Activated B cell treated with CpG ODN at 0.5 μM for 24 hours (primary cell): Measurements from ENCODE around the gene MNX1. TPM values are rescaled to one million over a fixed set of nuclear protein-coding genes. Genes with fewer than 3 reads are reported as not detected.

Experiments used
- ATAC-seq: fragments of 200-7000 bp; cut with Tn5 transposase; one replicate; pipeline ENCODE4 v1.10.0; 2021; ENCODE audit warnings: low read depth, mild to moderate bottlenecking, moderate library complexity
- CTCF ChIA-PET: fragments of 350-600 bp; sonication (Branson Sonifier 250); formaldehyde crosslinking; loops from one replicate; lab custom pipeline; 2021; ENCODE audit warnings: antibody characterized with exemption; lab: Charles Lee
- POLR2A ChIA-PET: fragments of 350-600 bp; sonication (Branson Sonifier 250); formaldehyde crosslinking; loops from one replicate; lab custom pipeline; 2021; ENCODE audit warnings: antibody characterized with exemption; lab: Charles Lee
- DNase-seq: peaks from one replicate; pipeline ENCODE4 v3.0.0; 2022
- H3K27ac Mint-ChIP-seq: one replicate; pipeline ENCODE4 v1.8.0; 2020; ENCODE audit warnings: mixed read lengths
- H3K27me3 Mint-ChIP-seq: one replicate; pipeline ENCODE4 v1.8.0; 2021; ENCODE audit warnings: mixed read lengths
- H3K36me3 Mint-ChIP-seq: one replicate; pipeline ENCODE4 v1.8.0; 2021; ENCODE audit warnings: low read depth, mixed read lengths
- H3K4me1 Mint-ChIP-seq: one replicate; pipeline ENCODE4 v1.8.0; 2021; ENCODE audit warnings: mixed read lengths
- H3K4me3 Mint-ChIP-seq: one replicate; pipeline ENCODE4 v1.8.0; 2020; ENCODE audit warnings: mild to moderate bottlenecking, mixed read lengths
- H3K9me3 Mint-ChIP-seq: one replicate; pipeline ENCODE4 v1.8.0; 2020; ENCODE audit warnings: mixed read lengths
- CTCF ChIP-seq: fragments of 200-600 bp; IDR thresholded peaks from one replicate; pipeline ENCODE4 v1.8.0; 2022; ENCODE audit warnings: antibody characterized with exemption, mild to moderate bottlenecking
- intact Hi-C: fragments of 100-400 bp; cut with micrococcal nuclease; formaldehyde crosslinking; loops from one replicate; pipeline ENCODE4 v1.15.1; 2024
- total RNA-seq: library from RNA; stranded (reverse); gene quantifications from 2 replicates; pipeline ENCODE4 v1.2.3, GENCODE V29; 2022

MNX1 gene
- total RNA-seq, 1 donor from 2014 or later, result not detected

GRCh38 chr7:156966387-156966786, 44.1 kb downstream of the MNX1 start:
- no peak overlapping the region for H3K27ac Mint-ChIP-seq
- H3K9me3 Mint-ChIP-seq, result no peaks in the 10 kb centered on the region
- CTCF ChIA-PET, result no interaction called here
- no peaks in the 10 kb centered on the region for H3K27me3 Mint-ChIP-seq
- DNase-seq (no peak), ATAC-seq (no peak)
- H3K4me1 Mint-ChIP-seq, result no peaks in the 10 kb centered on the region
- TF ChIP-seq CTCF, result no peak
- intact Hi-C loops, result no loop called here
- POLR2A ChIA-PET, result no interaction called here
- H3K36me3 Mint-ChIP-seq, result peaks cover 92% of the 10 kb centered on the region
- no peak overlapping the region for H3K4me3 Mint-ChIP-seq

- ChIA-PET POLR2A (no interaction called here), CTCF (no interaction called here)
- intact Hi-C loops, result no loop called here
- TF ChIP-seq CTCF, result no peak
- ATAC-seq, result no peak
- Mint-ChIP-seq H3K36me3 (peaks cover 94% of the 10 kb centered on the region), H3K9me3 (no peaks in the 10 kb centered on the region), H3K4me3 (no peak overlapping the region), H3K4me1 (no peaks in the 10 kb centered on the region), H3K27ac (no peak overlapping the region), H3K27me3 (no peaks in the 10 kb centered on the region)
- no peak for DNase-seq
These were observed 45.5 kb downstream of the MNX1 start for GRCh38 chr7:156964971-156965370.

- ATAC-seq (no peak), DNase-seq (no peak)
- H3K4me1 Mint-ChIP-seq, result no peaks in the 10 kb centered on the region
- intact Hi-C loops, result no loop called here
- ChIA-PET CTCF (no interaction called here), POLR2A (no interaction called here)
- peaks cover 94% of the 10 kb centered on the region for H3K36me3 Mint-ChIP-seq
- no peaks in the 10 kb centered on the region for H3K9me3 Mint-ChIP-seq
- H3K27me3 Mint-ChIP-seq, result no peaks in the 10 kb centered on the region
- H3K4me3 Mint-ChIP-seq, result no peak overlapping the region
- no peak overlapping the region for H3K27ac Mint-ChIP-seq
- no peak for TF ChIP-seq CTCF
These were observed 47.0 kb downstream of the MNX1 start for GRCh38 chr7:156963472-156963871.

- intact Hi-C loops, result no loop called here
- H3K36me3 Mint-ChIP-seq, result peaks cover 94% of the 10 kb centered on the region
- ATAC-seq (no peak), DNase-seq (no peak)
- no peak for TF ChIP-seq CTCF
- H3K4me1 Mint-ChIP-seq, result no peaks in the 10 kb centered on the region
- ChIA-PET POLR2A (no interaction called here), CTCF (no interaction called here)
- no peak overlapping the region for H3K27ac Mint-ChIP-seq
- H3K4me3 Mint-ChIP-seq, result no peak overlapping the region
- H3K27me3 Mint-ChIP-seq, result no peaks in the 10 kb centered on the region
- no peaks in the 10 kb centered on the region for H3K9me3 Mint-ChIP-seq
These were observed 47.6 kb downstream of the MNX1 start for GRCh38 chr7:156962897-156963296.

- ATAC-seq (no peak), DNase-seq (no peak)
- no peaks in the 10 kb centered on the region for H3K27me3 Mint-ChIP-seq
- CTCF ChIA-PET, result no interaction called here
- POLR2A ChIA-PET, result no interaction called here
- no peak overlapping the region for H3K27ac Mint-ChIP-seq
- H3K4me1 Mint-ChIP-seq, result no peaks in the 10 kb centered on the region
- H3K9me3 Mint-ChIP-seq, result no peaks in the 10 kb centered on the region
- peaks cover 89% of the 10 kb centered on the region for H3K36me3 Mint-ChIP-seq
- TF ChIP-seq CTCF, result no peak
- H3K4me3 Mint-ChIP-seq, result no peak overlapping the region
- intact Hi-C loops, result no loop called here
These were observed 48.3 kb downstream of the MNX1 start for GRCh38 chr7:156962145-156962544.
